HEK293 (cell line): ENCODE data around the gene OR2A12.

ENCODE experiments used
- CTCF ChIP-seq: fragments of 450-650 bp; formaldehyde crosslinking; IDR thresholded peaks from 2 replicates; pipeline ENCODE4 v1.5.1; 2016; ENCODE audit warnings: missing biosample characterization, missing genetic modification characterization
- EGR2 ChIP-seq: fragments of 450-650 bp; formaldehyde crosslinking; IDR thresholded peaks from 2 replicates; pipeline ENCODE4 v1.5.1; 2016; ENCODE audit warnings: low read depth, missing biosample characterization, missing genetic modification characterization
- REPIN1 ChIP-seq: fragments of 450-650 bp; formaldehyde crosslinking; IDR thresholded peaks from 2 replicates; pipeline ENCODE4 v1.5.1; 2017; ENCODE audit warnings: missing biosample characterization, missing genetic modification characterization, low read depth
- YY1 ChIP-seq: fragments of 450-650 bp; formaldehyde crosslinking; IDR thresholded peaks from 2 replicates; pipeline ENCODE4 v1.5.1; 2018; ENCODE audit warnings: missing biosample characterization, missing genetic modification characterization
- ZNF146 ChIP-seq: fragments of 450-650 bp; formaldehyde crosslinking; IDR thresholded peaks from 2 replicates; pipeline ENCODE4 v1.5.1; 2016; ENCODE audit warnings: missing biosample characterization, missing genetic modification characterization
- ZNF24 ChIP-seq: fragments of 450-650 bp; formaldehyde crosslinking; IDR thresholded peaks from 2 replicates; pipeline ENCODE4 v1.5.1; 2016; ENCODE audit warnings: missing biosample characterization, missing genetic modification characterization
- ZNF423 ChIP-seq: fragments of 450-650 bp; formaldehyde crosslinking; IDR thresholded peaks from 2 replicates; pipeline ENCODE4 v1.5.1; 2016; ENCODE audit warnings: missing biosample characterization, missing genetic modification characterization
- ZNF513 ChIP-seq: fragments of 450-650 bp; IDR thresholded peaks from 2 replicates; pipeline ENCODE4 v1.5.1; 2018; ENCODE audit warnings: missing biosample characterization, missing genetic modification characterization
- ZNF514 ChIP-seq: fragments of 450-650 bp; formaldehyde crosslinking; IDR thresholded peaks from 2 replicates; pipeline ENCODE4 v1.5.1; 2016; ENCODE audit warnings: missing biosample characterization, missing genetic modification characterization
- ZNF558 ChIP-seq: fragments of 450-650 bp; formaldehyde crosslinking; IDR thresholded peaks from 2 replicates; pipeline ENCODE4 v1.5.1; 2016; ENCODE audit warnings: missing biosample characterization, missing genetic modification characterization
- ZNF585B ChIP-seq: fragments of 450-650 bp; formaldehyde crosslinking; IDR thresholded peaks from 2 replicates; pipeline ENCODE4 v1.5.1; 2016; ENCODE audit warnings: missing biosample characterization, missing genetic modification characterization
- TF ChIP-seq, protein P1 (sequence below): fragments of 450-650 bp; formaldehyde crosslinking; conservative IDR thresholded peaks from 2 replicates; pipeline ENCODE4 v1.5.1; 2016; ENCODE audit warnings: low read depth, missing biosample characterization, missing genetic modification characterization
- TF ChIP-seq, protein P2 (sequence below): fragments of 450-650 bp; formaldehyde crosslinking; IDR thresholded peaks from 2 replicates; pipeline ENCODE4 v1.5.1; 2016; ENCODE audit warnings: missing biosample characterization, missing genetic modification characterization
- TF ChIP-seq, protein P3 (sequence below): fragments of 450-650 bp; IDR thresholded peaks from 2 replicates; pipeline ENCODE4 v1.5.1; 2018; ENCODE audit warnings: missing biosample characterization, mild to moderate bottlenecking, missing genetic modification characterization

DNA sequence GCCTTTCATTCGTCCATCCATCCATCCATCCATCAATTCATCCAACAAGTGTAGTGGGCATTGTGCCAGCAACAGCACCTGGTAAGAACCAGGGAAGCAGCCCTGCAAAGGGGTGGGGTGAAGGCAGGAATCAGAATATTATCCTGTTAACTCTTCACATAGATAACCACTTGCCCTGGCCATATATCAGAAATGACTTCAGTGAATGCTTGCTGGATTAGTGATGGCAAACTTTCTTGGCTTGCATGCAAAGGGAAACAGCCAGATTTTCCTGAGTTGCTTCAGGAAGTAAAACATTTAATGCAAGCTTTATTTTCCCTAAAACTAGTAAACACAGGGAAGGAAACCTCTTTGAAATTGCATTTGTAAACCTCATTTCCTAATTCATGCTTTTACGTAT lies 36.6 kb upstream of the OR2A12 start:
- TF ChIP-seq REPIN1 (no peak), YY1 (tag by site-specific recombination) (no peak), ZNF146 (tag by site-specific recombination) (no peak), ZNF513 (tag by site-specific recombination) (no peak), EGR2 (tag by site-specific recombination) (no peak), ZNF585B (no peak), ZNF423 (tag by site-specific recombination) (no peak), ZNF514 (tag by site-specific recombination) (no peak), ZNF24 (tag by site-specific recombination) (no peak), CTCF (no peak), ZNF558 (tag by site-specific recombination) (no peak)
- TF ChIP-seq, protein P1, sequence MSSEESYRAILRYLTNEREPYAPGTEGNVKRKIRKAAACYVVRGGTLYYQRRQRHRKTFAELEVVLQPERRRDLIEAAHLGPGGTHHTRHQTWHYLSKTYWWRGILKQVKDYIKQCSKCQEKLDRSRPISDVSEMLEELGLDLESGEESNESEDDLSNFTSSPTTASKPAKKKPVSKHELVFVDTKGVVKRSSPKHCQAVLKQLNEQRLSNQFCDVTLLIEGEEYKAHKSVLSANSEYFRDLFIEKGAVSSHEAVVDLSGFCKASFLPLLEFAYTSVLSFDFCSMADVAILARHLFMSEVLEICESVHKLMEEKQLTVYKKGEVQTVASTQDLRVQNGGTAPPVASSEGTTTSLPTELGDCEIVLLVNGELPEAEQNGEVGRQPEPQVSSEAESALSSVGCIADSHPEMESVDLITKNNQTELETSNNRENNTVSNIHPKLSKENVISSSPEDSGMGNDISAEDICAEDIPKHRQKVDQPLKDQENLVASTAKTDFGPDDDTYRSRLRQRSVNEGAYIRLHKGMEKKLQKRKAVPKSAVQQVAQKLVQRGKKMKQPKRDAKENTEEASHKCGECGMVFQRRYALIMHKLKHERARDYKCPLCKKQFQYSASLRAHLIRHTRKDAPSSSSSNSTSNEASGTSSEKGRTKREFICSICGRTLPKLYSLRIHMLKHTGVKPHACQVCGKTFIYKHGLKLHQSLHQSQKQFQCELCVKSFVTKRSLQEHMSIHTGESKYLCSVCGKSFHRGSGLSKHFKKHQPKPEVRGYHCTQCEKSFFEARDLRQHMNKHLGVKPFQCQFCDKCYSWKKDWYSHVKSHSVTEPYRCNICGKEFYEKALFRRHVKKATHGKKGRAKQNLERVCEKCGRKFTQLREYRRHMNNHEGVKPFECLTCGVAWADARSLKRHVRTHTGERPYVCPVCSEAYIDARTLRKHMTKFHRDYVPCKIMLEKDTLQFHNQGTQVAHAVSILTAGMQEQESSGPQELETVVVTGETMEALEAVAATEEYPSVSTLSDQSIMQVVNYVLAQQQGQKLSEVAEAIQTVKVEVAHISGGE: no peak
- TF ChIP-seq, protein P2, sequence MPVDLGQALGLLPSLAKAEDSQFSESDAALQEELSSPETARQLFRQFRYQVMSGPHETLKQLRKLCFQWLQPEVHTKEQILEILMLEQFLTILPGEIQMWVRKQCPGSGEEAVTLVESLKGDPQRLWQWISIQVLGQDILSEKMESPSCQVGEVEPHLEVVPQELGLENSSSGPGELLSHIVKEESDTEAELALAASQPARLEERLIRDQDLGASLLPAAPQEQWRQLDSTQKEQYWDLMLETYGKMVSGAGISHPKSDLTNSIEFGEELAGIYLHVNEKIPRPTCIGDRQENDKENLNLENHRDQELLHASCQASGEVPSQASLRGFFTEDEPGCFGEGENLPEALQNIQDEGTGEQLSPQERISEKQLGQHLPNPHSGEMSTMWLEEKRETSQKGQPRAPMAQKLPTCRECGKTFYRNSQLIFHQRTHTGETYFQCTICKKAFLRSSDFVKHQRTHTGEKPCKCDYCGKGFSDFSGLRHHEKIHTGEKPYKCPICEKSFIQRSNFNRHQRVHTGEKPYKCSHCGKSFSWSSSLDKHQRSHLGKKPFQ: no peak
- TF ChIP-seq, protein P3, sequence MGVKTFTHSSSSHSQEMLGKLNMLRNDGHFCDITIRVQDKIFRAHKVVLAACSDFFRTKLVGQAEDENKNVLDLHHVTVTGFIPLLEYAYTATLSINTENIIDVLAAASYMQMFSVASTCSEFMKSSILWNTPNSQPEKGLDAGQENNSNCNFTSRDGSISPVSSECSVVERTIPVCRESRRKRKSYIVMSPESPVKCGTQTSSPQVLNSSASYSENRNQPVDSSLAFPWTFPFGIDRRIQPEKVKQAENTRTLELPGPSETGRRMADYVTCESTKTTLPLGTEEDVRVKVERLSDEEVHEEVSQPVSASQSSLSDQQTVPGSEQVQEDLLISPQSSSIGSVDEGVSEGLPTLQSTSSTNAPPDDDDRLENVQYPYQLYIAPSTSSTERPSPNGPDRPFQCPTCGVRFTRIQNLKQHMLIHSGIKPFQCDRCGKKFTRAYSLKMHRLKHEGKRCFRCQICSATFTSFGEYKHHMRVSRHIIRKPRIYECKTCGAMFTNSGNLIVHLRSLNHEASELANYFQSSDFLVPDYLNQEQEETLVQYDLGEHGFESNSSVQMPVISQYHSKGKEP: no peak
